Measurements from ENCODE around the gene ABL2.

Gene ABL2

DNA sequence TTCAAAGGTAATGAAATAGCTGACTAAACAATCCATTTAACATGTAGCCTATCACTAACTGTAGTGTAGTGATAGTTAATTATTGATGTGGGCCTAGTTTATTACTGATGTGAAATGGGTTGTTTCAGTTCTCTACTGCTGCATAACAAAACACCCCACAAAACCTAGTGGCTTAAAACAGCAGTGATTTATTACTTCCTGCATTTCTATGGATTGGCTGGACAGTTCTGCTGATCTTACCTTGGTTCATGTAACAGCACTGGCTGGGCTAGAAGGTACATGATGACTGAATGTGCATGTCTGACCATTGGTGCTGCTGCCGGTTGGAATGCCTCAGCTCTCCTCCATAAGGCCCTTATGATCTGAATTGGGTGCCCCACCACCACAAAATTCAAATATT lies 5.4 kb upstream of the ABL2 start:
- TF ChIP-seq EGR1 (IDR thresholded peaks at IDR 0.05) (no peak), FOXM1 (IDR thresholded peaks at IDR 0.05; ENCODE audit: borderline replicate concordance, low read depth) (no peak), CEBPB (IDR thresholded peaks at IDR 0.05) (no peak), EP300 (IDR thresholded peaks at IDR 0.05; ENCODE audit: borderline replicate concordance) (no peak), CREB1 (IDR thresholded peaks at IDR 0.05; ENCODE audit: low read depth) (no peak), TEAD4 (IDR thresholded peaks at IDR 0.05) (no peak), YY1 (IDR thresholded peaks at IDR 0.05; ENCODE audit: low read depth) (no peak), TAF1 (IDR thresholded peaks at IDR 0.05; ENCODE audit: low read depth) (no peak), NFIC (IDR thresholded peaks at IDR 0.05) (no peak), ZBTB7A (IDR thresholded peaks at IDR 0.05; ENCODE audit: low read depth) (no peak), TCF12 (IDR thresholded peaks at IDR 0.05; ENCODE audit: low read depth) (no peak), RAD21 (IDR thresholded peaks at IDR 0.05; ENCODE audit: low read depth) (no peak)
- TF ChIP-seq, protein P1, sequence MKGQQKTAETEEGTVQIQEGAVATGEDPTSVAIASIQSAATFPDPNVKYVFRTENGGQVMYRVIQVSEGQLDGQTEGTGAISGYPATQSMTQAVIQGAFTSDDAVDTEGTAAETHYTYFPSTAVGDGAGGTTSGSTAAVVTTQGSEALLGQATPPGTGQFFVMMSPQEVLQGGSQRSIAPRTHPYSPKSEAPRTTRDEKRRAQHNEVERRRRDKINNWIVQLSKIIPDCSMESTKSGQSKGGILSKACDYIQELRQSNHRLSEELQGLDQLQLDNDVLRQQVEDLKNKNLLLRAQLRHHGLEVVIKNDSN (IDR thresholded peaks at IDR 0.05), result no peak
- TF ChIP-seq, protein P2, sequence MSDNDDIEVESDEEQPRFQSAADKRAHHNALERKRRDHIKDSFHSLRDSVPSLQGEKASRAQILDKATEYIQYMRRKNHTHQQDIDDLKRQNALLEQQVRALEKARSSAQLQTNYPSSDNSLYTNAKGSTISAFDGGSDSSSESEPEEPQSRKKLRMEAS (IDR thresholded peaks at IDR 0.05), result no peak
- TF ChIP-seq, protein P3, sequence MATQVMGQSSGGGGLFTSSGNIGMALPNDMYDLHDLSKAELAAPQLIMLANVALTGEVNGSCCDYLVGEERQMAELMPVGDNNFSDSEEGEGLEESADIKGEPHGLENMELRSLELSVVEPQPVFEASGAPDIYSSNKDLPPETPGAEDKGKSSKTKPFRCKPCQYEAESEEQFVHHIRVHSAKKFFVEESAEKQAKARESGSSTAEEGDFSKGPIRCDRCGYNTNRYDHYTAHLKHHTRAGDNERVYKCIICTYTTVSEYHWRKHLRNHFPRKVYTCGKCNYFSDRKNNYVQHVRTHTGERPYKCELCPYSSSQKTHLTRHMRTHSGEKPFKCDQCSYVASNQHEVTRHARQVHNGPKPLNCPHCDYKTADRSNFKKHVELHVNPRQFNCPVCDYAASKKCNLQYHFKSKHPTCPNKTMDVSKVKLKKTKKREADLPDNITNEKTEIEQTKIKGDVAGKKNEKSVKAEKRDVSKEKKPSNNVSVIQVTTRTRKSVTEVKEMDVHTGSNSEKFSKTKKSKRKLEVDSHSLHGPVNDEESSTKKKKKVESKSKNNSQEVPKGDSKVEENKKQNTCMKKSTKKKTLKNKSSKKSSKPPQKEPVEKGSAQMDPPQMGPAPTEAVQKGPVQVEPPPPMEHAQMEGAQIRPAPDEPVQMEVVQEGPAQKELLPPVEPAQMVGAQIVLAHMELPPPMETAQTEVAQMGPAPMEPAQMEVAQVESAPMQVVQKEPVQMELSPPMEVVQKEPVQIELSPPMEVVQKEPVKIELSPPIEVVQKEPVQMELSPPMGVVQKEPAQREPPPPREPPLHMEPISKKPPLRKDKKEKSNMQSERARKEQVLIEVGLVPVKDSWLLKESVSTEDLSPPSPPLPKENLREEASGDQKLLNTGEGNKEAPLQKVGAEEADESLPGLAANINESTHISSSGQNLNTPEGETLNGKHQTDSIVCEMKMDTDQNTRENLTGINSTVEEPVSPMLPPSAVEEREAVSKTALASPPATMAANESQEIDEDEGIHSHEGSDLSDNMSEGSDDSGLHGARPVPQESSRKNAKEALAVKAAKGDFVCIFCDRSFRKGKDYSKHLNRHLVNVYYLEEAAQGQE (IDR thresholded peaks at IDR 0.05; ENCODE audit: low read depth), result no peak

DNA sequence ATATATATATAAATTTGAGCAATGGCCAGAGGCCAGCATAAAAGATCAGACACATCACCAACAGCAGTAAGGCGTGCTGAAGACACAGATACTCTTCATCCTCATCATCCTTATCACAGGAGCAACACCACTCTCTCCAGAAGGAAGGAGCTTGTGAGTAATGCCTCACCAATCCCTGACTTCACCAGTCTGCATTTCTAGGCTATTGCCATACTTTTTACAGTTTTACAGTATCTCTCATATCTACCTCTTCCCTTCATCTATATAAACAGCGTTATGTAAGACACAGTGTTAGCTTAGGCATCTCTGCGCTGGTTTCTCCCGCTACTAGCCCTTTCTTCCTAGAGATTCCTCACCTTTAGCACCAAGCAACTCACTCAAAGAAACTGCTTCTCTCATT lies 2.4 kb upstream of the ABL2 start:
- no peak for TF ChIP-seq FOXM1 (IDR thresholded peaks at IDR 0.05; ENCODE audit: borderline replicate concordance, low read depth)
- TF ChIP-seq TAF1 (IDR thresholded peaks at IDR 0.05; ENCODE audit: low read depth), result no peak
- no peak for TF ChIP-seq CREB1 (IDR thresholded peaks at IDR 0.05; ENCODE audit: low read depth)
- no peak for TF ChIP-seq CEBPB (IDR thresholded peaks at IDR 0.05)
- TF ChIP-seq TCF12 (IDR thresholded peaks at IDR 0.05; ENCODE audit: low read depth), result no peak
- TF ChIP-seq EP300 (IDR thresholded peaks at IDR 0.05; ENCODE audit: borderline replicate concordance), result no peak
- no peak for TF ChIP-seq YY1 (IDR thresholded peaks at IDR 0.05; ENCODE audit: low read depth)
- TF ChIP-seq, protein P3 (IDR thresholded peaks at IDR 0.05; ENCODE audit: low read depth), result no peak
- TF ChIP-seq EGR1 (IDR thresholded peaks at IDR 0.05), result no peak
- TF ChIP-seq, protein P2 (IDR thresholded peaks at IDR 0.05), result no peak
- TF ChIP-seq NFIC (IDR thresholded peaks at IDR 0.05), result no peak
- no peak for TF ChIP-seq ZBTB7A (IDR thresholded peaks at IDR 0.05; ENCODE audit: low read depth)
- no peak for TF ChIP-seq RAD21 (IDR thresholded peaks at IDR 0.05; ENCODE audit: low read depth)

DNA sequence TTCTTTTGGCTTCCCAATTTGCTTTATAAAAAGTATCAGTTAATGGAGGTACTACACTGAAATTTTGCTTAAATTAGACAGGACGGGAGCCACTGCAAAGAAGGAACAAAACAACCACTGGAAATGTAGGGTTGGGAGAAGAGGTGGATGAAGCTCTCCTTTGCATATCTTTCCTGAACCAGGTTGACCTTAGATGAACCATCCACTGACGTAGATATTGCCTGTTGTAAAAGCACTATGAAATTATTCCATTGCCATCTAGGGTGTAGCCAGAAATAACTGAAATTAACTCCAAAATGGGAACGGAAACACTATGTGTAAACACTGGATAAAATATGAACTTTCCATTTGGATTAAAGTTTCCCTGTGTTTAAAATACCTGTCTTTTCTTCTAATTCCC lies 1.2 kb upstream of the ABL2 start:
- TF ChIP-seq YY1 (IDR thresholded peaks at IDR 0.05; ENCODE audit: low read depth) (no peak), CEBPB (IDR thresholded peaks at IDR 0.05) (no peak), EGR1 (IDR thresholded peaks at IDR 0.05) (no peak), ZBTB7A (IDR thresholded peaks at IDR 0.05; ENCODE audit: low read depth) (no peak), EP300 (IDR thresholded peaks at IDR 0.05; ENCODE audit: borderline replicate concordance) (no peak), CREB1 (IDR thresholded peaks at IDR 0.05; ENCODE audit: low read depth) (no peak), RAD21 (IDR thresholded peaks at IDR 0.05; ENCODE audit: low read depth) (no peak), FOXM1 (IDR thresholded peaks at IDR 0.05; ENCODE audit: borderline replicate concordance, low read depth) (no peak), TAF1 (IDR thresholded peaks at IDR 0.05; ENCODE audit: low read depth) (no peak), TEAD4 (IDR thresholded peaks at IDR 0.05) (no peak), TCF12 (IDR thresholded peaks at IDR 0.05; ENCODE audit: low read depth) (no peak), NFIC (IDR thresholded peaks at IDR 0.05) (no peak)
- TF ChIP-seq, protein P2 (IDR thresholded peaks at IDR 0.05), result no peak
- TF ChIP-seq, protein P3 (IDR thresholded peaks at IDR 0.05; ENCODE audit: low read depth), result no peak
- TF ChIP-seq, protein P1 (IDR thresholded peaks at IDR 0.05), result no peak

DNA sequence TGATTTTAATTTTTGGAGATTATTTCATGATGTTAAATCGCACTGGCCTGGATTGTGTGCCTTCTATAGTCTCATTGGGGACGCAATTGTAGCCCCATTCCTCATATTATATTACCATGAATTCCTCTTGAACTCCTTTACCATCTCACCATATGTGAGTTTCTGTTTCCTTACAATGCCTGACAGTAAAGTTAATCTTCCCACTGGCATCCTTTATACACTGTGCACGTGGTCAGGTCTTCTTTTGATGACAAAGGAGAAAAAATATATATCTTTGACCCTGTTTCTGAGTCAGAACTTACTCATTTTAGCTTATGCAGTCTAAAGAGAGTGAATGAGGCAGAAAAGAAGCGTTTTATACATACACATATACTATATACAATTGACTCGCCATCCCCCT lies 774 bp upstream of the ABL2 start:
- TF ChIP-seq, protein P2 (IDR thresholded peaks at IDR 0.05), result no peak
- no peak for TF ChIP-seq NFIC (IDR thresholded peaks at IDR 0.05)
- no peak for TF ChIP-seq YY1 (IDR thresholded peaks at IDR 0.05; ENCODE audit: low read depth)
- no peak for TF ChIP-seq EP300 (IDR thresholded peaks at IDR 0.05; ENCODE audit: borderline replicate concordance)
- TF ChIP-seq ZBTB7A (IDR thresholded peaks at IDR 0.05; ENCODE audit: low read depth), result no peak
- no peak for TF ChIP-seq TAF1 (IDR thresholded peaks at IDR 0.05; ENCODE audit: low read depth)
- TF ChIP-seq, protein P3 (IDR thresholded peaks at IDR 0.05; ENCODE audit: low read depth), result no peak
- TF ChIP-seq CEBPB (IDR thresholded peaks at IDR 0.05), result no peak
